Sigmoid colon (tissue), 4 donors: ENCODE data around the gene EGR1.

Source experiments
- EP300 ChIP-seq, 4 donors: sonication (generic); formaldehyde crosslinking; IDR thresholded peaks; one replicate each; pipeline ENCODE4 v1.6.1; 2017; ENCODE audit warnings: antibody characterized with exemption in 4 of 4
- POLR2A ChIP-seq, 2 donors: fragments of 450-650 bp; IDR thresholded peaks; one replicate each; pipeline ENCODE4 v1.6.1; 2016; ENCODE audit warnings: antibody characterized with exemption in 2 of 2, mild to moderate bottlenecking in 2 of 2, moderate library complexity in 2 of 2
- POLR2AphosphoS5 ChIP-seq, 4 donors: sonication (generic); formaldehyde crosslinking; IDR thresholded peaks; one replicate each; pipeline ENCODE4 v1.6.1; 2017; ENCODE audit warnings: antibody characterized with exemption in 4 of 4
- TF ChIP-seq, protein P1 (sequence below), 4 experiments: fragments of 450-650 bp in 3 of 4; fragments of 200-600 bp in 1 of 4; IDR thresholded peaks; one replicate each; pipeline ENCODE4 v1.5.1; 2016 to 2019; ENCODE audit warnings: antibody characterized with exemption in 4 of 4, mild to moderate bottlenecking in 3 of 4, moderate library complexity in 2 of 4

DNA sequence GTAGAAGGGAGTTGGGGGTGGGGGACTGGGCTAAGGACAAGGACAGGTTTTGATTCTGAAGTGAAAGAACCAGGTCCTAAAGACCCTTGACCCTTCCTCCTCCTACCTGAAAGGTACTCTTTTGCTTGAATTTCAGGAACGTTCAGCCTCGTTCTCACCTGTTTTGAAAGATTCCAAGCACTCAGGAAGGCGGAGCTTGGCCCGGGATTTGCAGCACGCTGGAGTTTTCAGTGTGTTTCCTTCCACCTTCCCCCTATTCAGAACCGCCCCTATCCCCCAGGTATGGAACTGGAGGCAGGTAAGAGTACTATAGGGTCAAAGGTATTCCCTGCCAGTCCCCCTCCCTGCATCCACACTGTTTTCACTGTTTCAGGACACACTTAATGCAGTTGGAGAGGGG is 7.1 kb downstream of the EGR1 start:
- TF ChIP-seq, protein P1, sequence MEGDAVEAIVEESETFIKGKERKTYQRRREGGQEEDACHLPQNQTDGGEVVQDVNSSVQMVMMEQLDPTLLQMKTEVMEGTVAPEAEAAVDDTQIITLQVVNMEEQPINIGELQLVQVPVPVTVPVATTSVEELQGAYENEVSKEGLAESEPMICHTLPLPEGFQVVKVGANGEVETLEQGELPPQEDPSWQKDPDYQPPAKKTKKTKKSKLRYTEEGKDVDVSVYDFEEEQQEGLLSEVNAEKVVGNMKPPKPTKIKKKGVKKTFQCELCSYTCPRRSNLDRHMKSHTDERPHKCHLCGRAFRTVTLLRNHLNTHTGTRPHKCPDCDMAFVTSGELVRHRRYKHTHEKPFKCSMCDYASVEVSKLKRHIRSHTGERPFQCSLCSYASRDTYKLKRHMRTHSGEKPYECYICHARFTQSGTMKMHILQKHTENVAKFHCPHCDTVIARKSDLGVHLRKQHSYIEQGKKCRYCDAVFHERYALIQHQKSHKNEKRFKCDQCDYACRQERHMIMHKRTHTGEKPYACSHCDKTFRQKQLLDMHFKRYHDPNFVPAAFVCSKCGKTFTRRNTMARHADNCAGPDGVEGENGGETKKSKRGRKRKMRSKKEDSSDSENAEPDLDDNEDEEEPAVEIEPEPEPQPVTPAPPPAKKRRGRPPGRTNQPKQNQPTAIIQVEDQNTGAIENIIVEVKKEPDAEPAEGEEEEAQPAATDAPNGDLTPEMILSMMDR (IDR thresholded peaks at IDR 0.05): no peak
- TF ChIP-seq POLR2A (IDR thresholded peaks at IDR 0.05): no peak
- TF ChIP-seq POLR2AphosphoS5 (IDR thresholded peaks at IDR 0.05): peak in 1 of 4 donors; percentile 16
- TF ChIP-seq EP300 (IDR thresholded peaks at IDR 0.05): no peak
